Esophagus (tissue), 2 donors: ENCODE data around the gene KDR. TPM values are rescaled to one million over a fixed set of nuclear protein-coding genes. Genes with fewer than 3 reads are reported as not detected.
A peak's percentile ranks its signal among the peaks of the same experiment; 100 is the strongest.

Source experiments
- H3K27ac ChIP-seq, 2 donors: one replicate each; pipeline ENCODE4 v1.5.1; 2013; ENCODE audit warnings: low read depth in 2 of 2, mild to moderate bottlenecking in 2 of 2, inconsistent platforms in 1 of 2, low read length in 1 of 2, moderate library complexity in 1 of 2
- H3K27me3 ChIP-seq, 2 donors: one replicate each; pipeline ENCODE4 v1.6.1; 2013; ENCODE audit warnings: low read length in 2 of 2, control low read depth in 1 of 2, mild to moderate bottlenecking in 1 of 2; ENCODE audit not compliant: insufficient read depth in 2 of 2, control insufficient read depth in 1 of 2
- H3K36me3 ChIP-seq, 2 donors: one replicate each; pipeline ENCODE4 v1.6.1; 2013; ENCODE audit warnings: low read length in 1 of 2; ENCODE audit not compliant: control insufficient read depth in 2 of 2, insufficient read depth in 2 of 2
- H3K4me1 ChIP-seq, 2 donors: one replicate each; pipeline ENCODE4 v1.6.1; 2013; ENCODE audit warnings: low read length in 1 of 2; ENCODE audit not compliant: control insufficient read depth in 2 of 2, insufficient read depth in 2 of 2
- H3K4me3 ChIP-seq, 2 donors: one replicate each; pipeline ENCODE4 v1.5.1; 2013; ENCODE audit warnings: low read length in 2 of 2, mild to moderate bottlenecking in 2 of 2, low read depth in 1 of 2, moderate library complexity in 1 of 2
- H3K9me3 ChIP-seq, 2 donors: one replicate each; pipeline ENCODE4 v1.6.1; 2013; ENCODE audit warnings: mild to moderate bottlenecking in 2 of 2, low read depth in 1 of 2, low read length in 1 of 2, moderate library complexity in 1 of 2; ENCODE audit not compliant: control insufficient read depth in 2 of 2, insufficient read depth in 1 of 2
- WGBS, 2 donors: extraction: QIAGEN DNeasy Blood & Tissue Kit; methylation state at CpG; one replicate each; pipeline ENCODE4 v1.1.7; 2013; 5-methylcytosine and 5-hydroxymethylcytosine counted together
- polyA plus RNA-seq, 2 donors: library from polyadenylated mRNA; stranded (reverse); fragments of 200-250 nt; gene quantifications; one replicate each; pipeline ENCODE4 v1.2.3, GENCODE V29; 2013
- donor health status: healthy with polysubstance abuse.
- donor health status: Bipolar disorder and iron deficiency.

Gene KDR
- polyA plus RNA-seq, 2 donors: 1.2 to 2.5 TPM

DNA sequence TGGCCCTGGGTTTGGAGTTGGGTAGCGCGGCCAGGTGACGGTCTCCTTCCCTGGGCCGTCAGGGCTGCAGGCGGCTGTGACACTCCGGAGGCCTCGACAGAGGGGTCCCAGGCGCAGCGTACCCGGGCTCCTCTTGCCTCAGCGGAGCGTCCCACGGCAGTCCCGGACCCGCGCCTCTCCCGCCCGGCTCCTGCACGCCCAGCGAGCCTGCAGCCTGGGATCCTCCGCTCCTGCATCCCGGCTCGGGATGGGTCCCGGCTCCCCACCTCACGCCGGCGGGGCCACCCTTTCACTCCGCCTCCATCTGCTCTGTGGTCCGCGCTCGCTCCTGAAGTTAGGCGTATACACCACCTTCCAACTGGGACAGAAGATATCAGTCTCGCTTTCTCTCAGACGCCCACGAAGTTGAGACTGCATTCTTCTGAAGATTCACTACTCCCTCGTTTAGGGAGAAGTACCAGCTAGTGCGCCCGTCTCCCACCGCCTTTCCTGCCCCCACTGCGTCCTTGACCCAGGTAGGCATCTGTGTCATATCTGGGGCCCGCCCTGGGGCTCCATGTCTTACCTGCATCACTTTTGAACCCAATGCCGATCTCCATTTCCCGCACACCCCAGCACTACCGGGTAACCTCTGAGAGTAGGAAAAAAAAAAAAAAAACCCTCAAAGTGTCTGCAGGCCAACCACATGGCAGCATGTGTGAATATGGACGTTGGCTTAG is 32.3 kb upstream of the KDR start:
- Histone ChIP-seq H3K36me3 (no peaks in the 10 kb centered on the region), H3K9me3 (no peaks in the 10 kb centered on the region), H3K4me3 (peak overlapping the region in 1 of 2 donors; percentile 9), H3K4me1 (no peaks in the 10 kb centered on the region), H3K27me3 (no peaks in the 10 kb centered on the region), H3K27ac (no peak overlapping the region)
- 33 to 37% methylated on average over 45 of the region's 45 CpGs for WGBS, 2 donors

DNA sequence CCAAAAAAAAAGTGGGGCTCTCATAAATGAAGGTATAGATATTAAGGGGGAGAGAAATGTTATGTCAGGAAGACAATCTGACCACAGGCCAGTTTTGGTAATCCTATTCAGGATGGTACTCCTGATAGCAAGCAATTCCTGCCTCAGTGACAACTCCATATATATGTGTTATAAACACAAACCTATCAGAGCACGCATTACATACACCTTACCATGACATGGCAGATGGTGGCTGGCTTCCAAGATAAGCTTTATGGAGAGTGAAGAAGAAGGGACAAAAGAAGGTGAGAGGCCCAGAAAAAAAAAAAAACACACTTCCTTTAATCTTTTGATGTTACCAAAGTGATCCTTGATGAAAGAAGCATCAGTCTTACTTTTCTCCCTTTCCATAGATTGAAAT is 29.5 kb upstream of the KDR start:
- Histone ChIP-seq H3K4me1 (no peaks in the 10 kb centered on the region), H3K4me3 (no peak overlapping the region), H3K36me3 (no peaks in the 10 kb centered on the region), H3K9me3 (no peaks in the 10 kb centered on the region), H3K27ac (no peak overlapping the region), H3K27me3 (no peaks in the 10 kb centered on the region)
- WGBS, 2 donors: 83 to 100% methylated on average over 1 of the region's 1 CpG

DNA sequence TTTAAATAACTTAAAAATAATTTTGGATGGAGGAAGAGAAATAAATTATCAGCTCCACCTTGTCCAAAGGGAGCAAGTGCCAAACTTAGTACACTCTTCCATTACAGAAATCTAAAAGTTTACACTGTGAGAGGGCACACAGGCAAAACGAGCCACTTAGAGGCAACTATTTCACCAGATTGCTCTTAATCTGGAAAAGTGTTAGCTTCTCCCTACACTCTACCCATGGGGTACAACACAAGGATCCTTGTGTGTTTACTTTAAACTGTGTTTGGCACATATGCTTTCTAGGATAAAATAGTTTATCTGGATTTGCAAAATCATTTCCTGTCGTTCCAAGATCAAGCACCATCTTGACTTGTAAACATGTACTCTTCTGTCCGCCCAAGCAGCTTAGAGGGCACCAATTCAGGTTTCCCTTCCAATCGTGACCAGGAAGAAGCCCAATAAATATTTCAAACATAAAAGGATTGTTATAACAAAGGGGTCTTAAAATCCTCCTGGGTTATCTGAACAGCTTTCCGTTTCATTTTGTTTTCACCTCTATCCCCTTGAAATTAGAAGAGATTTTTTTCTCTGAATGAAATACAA is 29.0 kb upstream of the KDR start:
- Histone ChIP-seq H3K27ac (no peak overlapping the region), H3K9me3 (no peaks in the 10 kb centered on the region), H3K27me3 (no peaks in the 10 kb centered on the region), H3K4me1 (no peaks in the 10 kb centered on the region), H3K4me3 (no peak overlapping the region), H3K36me3 (no peaks in the 10 kb centered on the region)
- WGBS, 2 donors: 44 to 45% methylated on average over 5 of the region's 5 CpGs

DNA sequence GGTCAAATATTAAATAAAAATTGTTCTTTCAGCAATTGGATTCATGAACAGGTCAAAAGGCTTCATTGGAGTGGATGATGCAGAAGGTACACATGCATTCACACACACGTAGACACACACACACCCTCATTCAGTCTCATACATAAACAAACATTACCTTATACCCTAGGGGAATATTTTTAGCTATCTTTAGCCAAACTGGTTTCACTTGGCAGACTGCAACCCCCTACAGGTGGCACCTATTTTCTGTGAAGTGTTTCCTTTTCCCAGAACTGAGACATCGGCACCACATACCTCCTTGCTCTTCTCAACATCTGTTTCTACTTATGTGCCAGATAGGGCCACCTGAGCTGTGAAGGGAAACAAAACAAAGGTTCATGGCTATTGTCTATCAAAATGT is 18.5 kb upstream of the KDR start:
- no peak overlapping the region for H3K27ac ChIP-seq
- 30 to 47% methylated on average over 2 of the region's 2 CpGs for WGBS, 2 donors
- H3K4me1 ChIP-seq: no peaks in the 10 kb centered on the region
- H3K27me3 ChIP-seq: no peaks in the 10 kb centered on the region
- H3K9me3 ChIP-seq: peaks cover 0 to 2% of the 10 kb centered on the region in 2 donors
- H3K4me3 ChIP-seq: no peak overlapping the region
- no peaks in the 10 kb centered on the region for H3K36me3 ChIP-seq

DNA sequence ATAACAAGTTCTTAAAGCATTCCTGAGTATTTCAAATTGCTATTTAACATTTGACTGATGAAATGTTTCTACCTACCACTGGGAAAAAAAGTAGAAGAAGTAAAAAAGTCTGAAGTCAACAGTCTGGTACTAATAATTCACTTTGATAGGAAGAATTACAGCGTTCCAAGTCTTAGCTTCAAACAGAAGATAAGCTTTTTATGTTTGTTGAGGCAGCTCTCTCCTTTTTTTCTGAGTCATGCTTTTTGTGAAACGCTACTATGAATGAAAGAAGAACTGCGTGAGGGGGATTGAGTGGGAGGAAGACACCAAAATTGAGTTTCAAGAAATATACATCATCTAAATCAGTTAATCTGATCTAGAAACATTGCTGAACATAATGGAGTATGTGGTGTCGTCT is 13.0 kb upstream of the KDR start:
- Histone ChIP-seq H3K36me3 (no peaks in the 10 kb centered on the region), H3K4me3 (no peak overlapping the region), H3K27ac (no peak overlapping the region), H3K9me3 (peaks cover 0 to 2% of the 10 kb centered on the region in 2 donors), H3K27me3 (no peaks in the 10 kb centered on the region), H3K4me1 (no peaks in the 10 kb centered on the region)
- 40 to 49% methylated on average over 4 of the region's 4 CpGs for WGBS, 2 donors

DNA sequence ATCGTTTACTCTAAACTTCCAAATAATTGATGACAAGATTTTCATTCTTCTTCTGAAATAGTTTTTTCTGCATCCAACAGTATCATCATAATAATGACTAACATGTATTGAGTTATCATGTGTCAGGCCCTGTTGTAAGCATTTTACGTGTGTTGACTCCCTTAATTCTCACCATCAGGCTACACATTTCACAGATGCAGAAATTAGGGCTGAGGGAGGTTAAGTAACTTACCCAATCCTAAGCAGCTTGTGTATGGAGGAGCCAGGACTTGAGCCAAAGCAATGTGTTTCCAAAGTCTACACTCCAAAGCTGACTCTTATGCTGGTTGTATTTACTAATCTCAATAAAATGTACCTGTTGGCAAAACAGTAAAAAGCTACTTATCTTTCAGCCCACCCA is 11.2 kb upstream of the KDR start:
- H3K36me3 ChIP-seq: no peaks in the 10 kb centered on the region
- 79 to 84% methylated on average over 2 of the region's 2 CpGs for WGBS, 2 donors
- no peak overlapping the region for H3K4me3 ChIP-seq
- no peak overlapping the region for H3K27ac ChIP-seq
- no peaks in the 10 kb centered on the region for H3K27me3 ChIP-seq
- peaks cover 0 to 2% of the 10 kb centered on the region in 2 donors for H3K9me3 ChIP-seq
- no peaks in the 10 kb centered on the region for H3K4me1 ChIP-seq

DNA sequence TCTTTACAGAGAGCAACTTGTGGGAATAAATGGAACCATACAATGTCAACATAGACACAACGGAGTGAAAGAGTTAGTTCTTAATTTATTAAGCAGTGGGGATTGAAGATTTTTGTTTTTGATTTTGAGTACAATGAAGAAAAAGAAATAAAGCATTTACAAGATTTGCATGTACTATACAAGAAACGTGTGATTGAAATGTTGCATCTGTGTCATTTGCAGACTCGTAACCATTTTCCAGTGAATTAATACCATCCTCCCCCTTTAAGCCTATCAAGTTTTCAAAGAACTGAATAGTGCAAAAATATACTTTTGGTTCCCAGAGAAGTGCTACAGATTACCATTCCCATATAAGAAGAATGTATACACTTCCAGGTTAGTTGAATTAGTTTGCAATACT is 8.6 kb upstream of the KDR start:
- 71 to 75% methylated on average over 3 of the region's 3 CpGs for WGBS, 2 donors

DNA sequence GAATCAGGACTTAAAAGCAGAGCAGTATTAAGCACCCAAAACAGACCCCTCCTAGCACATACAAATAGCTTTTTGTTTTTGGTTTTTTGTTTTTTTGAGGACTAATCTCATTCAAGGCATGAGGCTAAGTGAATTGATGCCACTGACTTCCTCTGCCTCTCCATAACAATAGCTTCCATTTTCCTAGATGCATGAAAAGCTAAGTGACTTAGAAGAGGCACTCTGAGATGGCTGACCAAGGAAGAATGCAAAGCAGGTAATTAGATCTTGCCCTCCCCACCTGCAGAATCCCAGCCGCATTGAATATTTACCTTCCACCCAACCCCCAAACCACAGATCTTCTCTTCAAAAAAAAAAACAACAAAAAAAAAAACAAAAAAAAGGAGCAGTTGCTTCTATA is 7.4 kb upstream of the KDR start:
- Histone ChIP-seq H3K4me1 (no peaks in the 10 kb centered on the region), H3K27ac (no peak overlapping the region)
- 66 to 83% methylated on average over 1 of the region's 1 CpG for WGBS, 2 donors

More for the DNA sequence above, 8.6 kb upstream of the KDR start:
- Histone ChIP-seq H3K27ac (no peak overlapping the region), H3K9me3 (no peaks in the 10 kb centered on the region), H3K4me3 (no peak overlapping the region), H3K4me1 (no peaks in the 10 kb centered on the region), H3K27me3 (no peaks in the 10 kb centered on the region), H3K36me3 (no peaks in the 10 kb centered on the region)

DNA sequence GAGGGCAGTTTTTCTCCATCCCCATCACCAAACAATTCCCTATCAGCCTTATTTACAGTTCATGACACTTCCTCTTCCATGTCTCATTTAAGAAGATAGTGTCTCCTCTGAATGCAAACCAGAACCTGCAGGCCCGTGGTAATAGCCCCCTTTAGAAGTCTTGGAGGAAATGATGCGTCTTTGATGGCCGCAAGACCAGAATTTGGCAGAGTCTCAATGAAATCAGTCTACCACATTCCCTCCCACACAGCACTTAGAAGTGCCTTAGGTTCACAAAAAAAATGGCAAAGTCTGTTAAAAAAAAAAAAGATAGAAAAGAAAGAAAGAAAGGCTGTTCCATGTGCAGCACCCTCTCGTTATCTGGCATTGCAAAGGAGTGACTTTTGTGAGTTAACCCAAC is 2.1 kb upstream of the KDR start:
- WGBS, 2 donors: 66 to 69% methylated on average over 4 of the region's 4 CpGs
- Histone ChIP-seq H3K4me1 (peaks cover 6 to 9% of the 10 kb centered on the region in 2 donors), H3K36me3 (no peaks in the 10 kb centered on the region), H3K27ac (no peak overlapping the region), H3K9me3 (no peaks in the 10 kb centered on the region), H3K27me3 (no peaks in the 10 kb centered on the region), H3K4me3 (no peak overlapping the region)

More for the DNA sequence above, 7.4 kb upstream of the KDR start:
- H3K36me3 ChIP-seq: no peaks in the 10 kb centered on the region
- no peak overlapping the region for H3K4me3 ChIP-seq
- no peaks in the 10 kb centered on the region for H3K27me3 ChIP-seq
- no peaks in the 10 kb centered on the region for H3K9me3 ChIP-seq

DNA sequence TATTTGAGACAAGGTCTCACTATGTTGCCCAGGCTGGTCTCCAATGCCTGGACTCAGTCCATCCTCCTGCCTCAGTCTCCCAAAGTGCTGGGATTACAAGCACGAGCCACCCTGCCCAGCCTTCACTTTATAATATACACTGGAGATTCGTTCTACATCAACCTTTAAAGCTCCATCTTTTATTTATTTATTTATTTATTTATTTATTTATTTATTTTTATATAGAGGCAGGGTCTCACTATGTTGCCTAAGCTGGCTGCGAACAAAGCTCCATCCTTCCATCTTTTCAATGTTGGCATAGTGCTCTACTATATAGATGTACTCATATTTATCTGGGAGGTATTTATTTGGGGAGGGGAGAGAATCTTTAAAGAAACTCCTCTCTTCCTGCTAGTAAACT is 1.7 kb upstream of the KDR start:
- no peak overlapping the region for H3K27ac ChIP-seq
- no peak overlapping the region for H3K4me3 ChIP-seq
- 86 to 92% methylated on average over 3 of the region's 3 CpGs for WGBS, 2 donors
- H3K27me3 ChIP-seq: no peaks in the 10 kb centered on the region
- H3K36me3 ChIP-seq: no peaks in the 10 kb centered on the region
- H3K4me1 ChIP-seq: peaks cover 6 to 9% of the 10 kb centered on the region in 2 donors
- no peaks in the 10 kb centered on the region for H3K9me3 ChIP-seq
